Kidney (tissue), 14 donors: Measurements from ENCODE around the gene NDUFAF8. TPM values are rescaled to one million over a fixed set of nuclear protein-coding genes. Genes with fewer than 3 reads are reported as not detected.

Source experiments
- DNase-seq, 5 donors: peaks; one replicate each; pipeline ENCODE4 v3.0.0-alpha.2; 2013 to 2020
- FAIRE-seq: peaks from 2 replicates; lab custom pipeline; 2012; peaks lifted over from hg19 to GRCh38; lab: Jason Lieb, UNC
- H3K27ac ChIP-seq, 2 donors: one replicate each; pipeline ENCODE4 v1.7.0; 2013; ENCODE audit warnings: low read depth in 2 of 2, low read length in 2 of 2, inconsistent platforms in 1 of 2
- H3K27me3 ChIP-seq: one replicate; pipeline ENCODE4 v1.7.1; 2013; ENCODE audit warnings: low read length, inconsistent platforms; ENCODE audit not compliant: control insufficient read depth, insufficient read depth
- H3K36me3 ChIP-seq, 3 donors: one replicate each; pipeline versions ENCODE4 v1.7.0 to v1.7.1; 2013; ENCODE audit warnings: low read length in 3 of 3, control low read depth in 1 of 3, inconsistent platforms in 1 of 3; ENCODE audit not compliant: insufficient read depth in 3 of 3, control insufficient read depth in 2 of 3
- H3K4me1 ChIP-seq, 3 donors: one replicate each; pipeline versions ENCODE4 v1.7.0 to v1.7.1; 2013; ENCODE audit warnings: low read length in 3 of 3, inconsistent platforms in 1 of 3, low read depth in 1 of 3; ENCODE audit not compliant: control insufficient read depth in 2 of 3, insufficient read depth in 2 of 3
- H3K4me3 ChIP-seq, 3 donors: one replicate each; pipeline versions ENCODE4 v1.7.0 to v1.8.1; 2013; ENCODE audit warnings: low read length in 3 of 3, control low read depth in 1 of 3, inconsistent platforms in 1 of 3
- H3K9ac ChIP-seq, 3 donors: one replicate each; pipeline versions ENCODE4 v1.7.0 to v1.7.1; 2013; ENCODE audit warnings: low read length in 3 of 3, control low read depth in 1 of 3, inconsistent platforms in 1 of 3
- H3K9me3 ChIP-seq, 3 donors: one replicate each; pipeline versions ENCODE4 v1.7.0 to v1.7.1; 2013; ENCODE audit warnings: low read length in 3 of 3, control low read depth in 1 of 3, inconsistent platforms in 1 of 3; ENCODE audit not compliant: control insufficient read depth in 2 of 3, insufficient read depth in 1 of 3
- intact Hi-C: fragments of 100-400 bp; cut with DNase I; formaldehyde crosslinking; loops from one replicate; pipeline ENCODE4 v1.11.1; 2022
- polyA plus RNA-seq: library from polyadenylated mRNA; stranded (reverse); fragments of 350-450 nt; fragmentation: Illumina TruSeq; extraction: RNeasy Lipid Tissue Mini Kit (QIAGEN cat#74804); gene quantifications from one replicate; pipeline ENCODE4 v1.2.3, GENCODE V29; 2014; ENCODE audit warnings: low read depth, low replicate concordance; ENCODE audit not compliant: insufficient read depth
- total RNA-seq: library from RNA; stranded (reverse); fragmentation: NEBNext Ultra II Directional; extraction: Animal tissue kit (Norgen Biotek cat#: 25700); gene quantifications from one replicate; pipeline ENCODE4 v1.2.1, GENCODE V29; 2021
- TF ChIP-seq, protein P1 (sequence below): IDR thresholded peaks from 3 replicates; pipeline ENCODE4 v1.5.1; 2012; ENCODE audit warnings: mild to moderate bottlenecking, moderate library complexity, borderline replicate concordance; ENCODE audit not compliant: insufficient read depth; ENCODE audit errors: extremely low read depth
- donor health status: control.
- donor health status: control.
- donor health status: control.
- donor health status: control.
- donor health status: control.
- donor health status: DM: yes; HTN: yes; CAD: no.
- donor health status: Normal renal cell carcinoma (clear cell type).

Gene NDUFAF8
- total and polyA plus RNA-seq, 2 donors from 2014 or later = 38.6 to 134 TPM

DNA sequence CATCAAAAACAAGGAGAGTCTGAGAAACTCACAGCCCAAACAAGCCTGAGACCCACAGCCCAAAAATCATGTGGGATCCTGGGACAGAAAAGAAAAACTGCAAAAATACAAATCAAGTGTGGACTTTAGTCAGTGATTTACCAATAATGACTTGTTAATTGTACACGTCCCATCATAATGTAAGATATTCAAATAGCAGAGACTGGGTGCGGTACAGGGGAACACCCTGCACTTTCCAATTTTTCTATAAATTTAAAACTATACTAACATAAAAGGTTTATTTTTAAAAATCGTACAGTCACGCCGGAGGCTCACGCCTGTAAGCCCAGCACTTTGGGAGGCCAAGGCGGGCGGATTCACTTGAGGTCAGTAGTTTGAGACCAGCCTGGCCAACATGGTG lies 25.1 kb upstream of the NDUFAF8 start:
- Histone ChIP-seq H3K4me1 (no peaks in the 10 kb centered on the region), H3K36me3 (no peaks in the 10 kb centered on the region), H3K27ac (no peak overlapping the region), H3K9ac (no peak overlapping the region), H3K9me3 (no peaks in the 10 kb centered on the region), H3K4me3 (no peak overlapping the region), H3K27me3 (no peaks in the 10 kb centered on the region)
- no peak for FAIRE-seq
- DNase-seq = no peak
- intact Hi-C loops = loop anchor here (10.0 kb wide), 1 partner anchor 769 kb away; no protein-coding TSS in a partner anchor
- TF ChIP-seq, protein P1, sequence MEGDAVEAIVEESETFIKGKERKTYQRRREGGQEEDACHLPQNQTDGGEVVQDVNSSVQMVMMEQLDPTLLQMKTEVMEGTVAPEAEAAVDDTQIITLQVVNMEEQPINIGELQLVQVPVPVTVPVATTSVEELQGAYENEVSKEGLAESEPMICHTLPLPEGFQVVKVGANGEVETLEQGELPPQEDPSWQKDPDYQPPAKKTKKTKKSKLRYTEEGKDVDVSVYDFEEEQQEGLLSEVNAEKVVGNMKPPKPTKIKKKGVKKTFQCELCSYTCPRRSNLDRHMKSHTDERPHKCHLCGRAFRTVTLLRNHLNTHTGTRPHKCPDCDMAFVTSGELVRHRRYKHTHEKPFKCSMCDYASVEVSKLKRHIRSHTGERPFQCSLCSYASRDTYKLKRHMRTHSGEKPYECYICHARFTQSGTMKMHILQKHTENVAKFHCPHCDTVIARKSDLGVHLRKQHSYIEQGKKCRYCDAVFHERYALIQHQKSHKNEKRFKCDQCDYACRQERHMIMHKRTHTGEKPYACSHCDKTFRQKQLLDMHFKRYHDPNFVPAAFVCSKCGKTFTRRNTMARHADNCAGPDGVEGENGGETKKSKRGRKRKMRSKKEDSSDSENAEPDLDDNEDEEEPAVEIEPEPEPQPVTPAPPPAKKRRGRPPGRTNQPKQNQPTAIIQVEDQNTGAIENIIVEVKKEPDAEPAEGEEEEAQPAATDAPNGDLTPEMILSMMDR = no peak

DNA sequence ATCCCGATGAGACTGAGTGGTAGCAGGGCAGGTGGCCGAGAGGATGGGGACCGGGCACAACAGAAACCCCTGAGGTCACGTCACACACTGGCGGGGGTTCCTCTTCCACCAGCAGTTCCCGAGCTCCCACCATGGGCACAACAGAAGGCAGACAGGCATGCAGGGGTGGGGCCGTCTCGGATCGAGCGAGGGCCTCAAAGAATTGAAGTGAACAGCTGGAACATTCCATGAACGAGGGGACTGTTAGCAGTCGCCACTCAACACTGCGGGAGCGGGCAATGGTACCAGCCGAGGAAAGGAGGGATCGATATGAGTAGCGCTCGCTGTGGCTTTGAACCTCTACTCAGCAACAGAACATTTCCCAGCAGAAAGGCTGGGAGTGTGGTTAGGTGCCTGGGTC lies 21.6 kb upstream of the NDUFAF8 start:
- H3K4me3 ChIP-seq = no peak overlapping the region
- TF ChIP-seq, protein P1 = no peak
- H3K4me1 ChIP-seq = peaks cover 0 to 12% (median 0%) of the 10 kb centered on the region in 3 donors
- H3K27ac ChIP-seq = no peak overlapping the region
- intact Hi-C loops = loop anchor here (10.0 kb wide), 1 partner anchor 773 kb away; no protein-coding TSS in a partner anchor
- H3K9ac ChIP-seq = no peak overlapping the region
- H3K36me3 ChIP-seq = no peaks in the 10 kb centered on the region
- H3K9me3 ChIP-seq = no peaks in the 10 kb centered on the region
- FAIRE-seq (no peak), DNase-seq (no peak)
- no peaks in the 10 kb centered on the region for H3K27me3 ChIP-seq

DNA sequence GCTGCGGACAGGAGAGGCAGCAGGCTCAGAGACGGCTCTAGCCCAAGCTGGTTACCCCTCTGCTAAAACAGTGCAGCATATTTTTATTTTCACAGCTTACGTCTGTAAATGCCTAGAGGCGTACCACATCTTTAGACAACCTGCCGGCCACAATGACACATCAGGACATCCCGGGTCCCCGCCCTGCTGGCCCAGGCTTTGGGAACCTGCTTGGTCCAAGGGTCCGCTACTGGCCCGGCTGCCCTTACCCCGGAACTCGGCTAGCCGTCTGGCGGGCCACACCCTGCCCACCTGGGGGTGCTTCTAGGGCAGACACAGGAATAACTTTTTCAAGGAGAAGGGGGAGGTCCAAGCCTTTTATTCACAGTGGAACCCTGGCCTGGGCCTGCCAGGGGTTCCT lies 20.7 kb upstream of the NDUFAF8 start:
- no peaks in the 10 kb centered on the region for H3K36me3 ChIP-seq
- H3K4me1 ChIP-seq = peaks cover 0 to 14% (median 0%) of the 10 kb centered on the region in 3 donors
- H3K4me3 ChIP-seq = no peak overlapping the region
- no peaks in the 10 kb centered on the region for H3K27me3 ChIP-seq
- no peak overlapping the region for H3K27ac ChIP-seq
- TF ChIP-seq, protein P1 = no peak
- no peaks in the 10 kb centered on the region for H3K9me3 ChIP-seq
- FAIRE-seq (no peak), DNase-seq (no peak)
- intact Hi-C loops = loop anchor here (10.0 kb wide), 1 partner anchor 774 kb away; no protein-coding TSS in a partner anchor
- H3K9ac ChIP-seq = no peak overlapping the region

DNA sequence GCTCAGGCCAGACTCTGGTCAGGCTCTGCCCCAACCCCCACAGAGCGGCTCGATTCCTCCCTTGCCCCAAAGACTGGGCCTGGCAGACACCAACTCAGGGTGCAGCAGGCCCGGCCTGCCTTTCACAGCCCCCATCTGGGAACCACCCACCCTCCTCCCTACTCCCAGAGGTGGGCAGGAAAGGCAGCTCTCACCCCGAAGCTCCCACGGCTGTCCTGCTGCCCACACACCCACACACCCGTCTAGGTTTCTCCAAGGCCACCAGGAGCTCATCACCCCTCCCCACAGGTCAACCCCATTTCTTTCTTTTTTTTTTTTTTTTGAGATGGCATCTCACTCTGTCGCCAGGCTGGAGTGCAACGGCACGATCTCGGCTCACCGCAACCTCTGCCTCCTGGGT lies 20.1 kb upstream of the NDUFAF8 start:
- no peak for FAIRE-seq
- H3K27ac ChIP-seq = no peak overlapping the region

More for the DNA sequence above, 20.1 kb upstream of the NDUFAF8 start:
- TF ChIP-seq, protein P1 = no peak
- H3K4me3 ChIP-seq = no peak overlapping the region
- intact Hi-C loops = loop anchor here (10.0 kb wide), 1 partner anchor 774 kb away; no protein-coding TSS in a partner anchor
- H3K9me3 ChIP-seq = no peaks in the 10 kb centered on the region
- no peak overlapping the region for H3K9ac ChIP-seq
- no peaks in the 10 kb centered on the region for H3K27me3 ChIP-seq
- H3K4me1 ChIP-seq = peaks cover 0 to 14% (median 0%) of the 10 kb centered on the region in 3 donors
- DNase-seq = no peak
- H3K36me3 ChIP-seq = no peaks in the 10 kb centered on the region
